ENCODE results near the gene PPFIBP2. TPM values are rescaled to one million over a fixed set of nuclear protein-coding genes. Genes with fewer than 3 reads are reported as not detected.

Gene PPFIBP2
- polyA plus RNA-seq, 2 of the 4 experiments (the other 2 are of a cell fraction) = 13.4 to 32.5 TPM

GRCh38 chr11:7668464-7668863 is 154.7 kb downstream of the PPFIBP2 start:
- no peak for TF ChIP-seq E2F6 (IDR thresholded peaks at IDR 0.05; ENCODE audit: borderline replicate concordance, low read depth)
- TF ChIP-seq REST (IDR thresholded peaks at IDR 0.05) = 0 out of 2 replicates have a peak, but pooled peaks have one; percentile 19
- DNase-seq (ENCODE audit: low read depth in 1 of 2, low spot score in 1 of 2) (no peak), FAIRE-seq (no peak), ATAC-seq (no peak)
- H3K27ac ChIP-seq = no peak overlapping the region
- H3K9me3 ChIP-seq = no peaks in the 10 kb centered on the region
- POLR2A ChIA-PET = no interaction called here
- no peak overlapping the region for H3K4me3 ChIP-seq
- 83% methylated on average over 7 of the region's 7 CpGs for WGBS (ENCODE audit: missing lambda C conversion rate)
- CTCF ChIA-PET = interaction anchor here (0.8 to 10.6 kb wide), 7 partner anchors 22 to 571 kb away, joined by 3 to 209 read pairs (median 4); partner anchors contain the start of gene PPFIBP2
- H3K4me1 ChIP-seq = peaks cover 4% of the 10 kb centered on the region; the same call in 2 of the 3 replicates
- no peak overlapping the region for H3K4me2 ChIP-seq

- ATAC-seq = no peak
- POLR2A ChIA-PET = no interaction called here
These were observed 155.1 kb downstream of the PPFIBP2 start for GRCh38 chr11:7668911-7669310.

GRCh38 chr11:7670641-7671040 is 156.8 kb downstream of the PPFIBP2 start:
- CTCF ChIA-PET = interaction anchor here (1.0 to 10.6 kb wide), 5 partner anchors 11 to 158 kb away, joined by 3 to 209 read pairs (median 6); partner anchors contain the start of gene PPFIBP2
- DNase-seq (ENCODE audit: low read depth in 1 of 2, low spot score in 1 of 2) = no peak
- Histone ChIP-seq H3K4me1 (peaks cover 4% of the 10 kb centered on the region; the same call in 1 of the 3 replicates), H3K27ac (no peak overlapping the region), H3K9me3 (no peaks in the 10 kb centered on the region), H3K4me2 (no peak overlapping the region), H3K4me3 (no peak overlapping the region)
- 67% methylated on average over 4 of the region's 4 CpGs for WGBS (ENCODE audit: missing lambda C conversion rate)
- no peak for ATAC-seq
- TF ChIP-seq ZC3H11A (IDR thresholded peaks at IDR 0.05) = no peak
- FAIRE-seq = no peak
- POLR2A ChIA-PET = no interaction called here

More at GRCh38 chr11:7668911-7669310, 155.1 kb downstream of the PPFIBP2 start:
- DNase-seq (ENCODE audit: low read depth in 1 of 2, low spot score in 1 of 2) = no peak
- Histone ChIP-seq H3K4me2 (no peak overlapping the region), H3K4me3 (no peak overlapping the region), H3K9me3 (no peaks in the 10 kb centered on the region), H3K4me1 (peaks cover 8% of the 10 kb centered on the region; the same call in 2 of the 3 replicates), H3K27ac (no peak overlapping the region)
- no peak for FAIRE-seq
- TF ChIP-seq CBX8 (IDR thresholded peaks at IDR 0.05) (no peak), CEBPB (IDR thresholded peaks at IDR 0.05) (no peak), REST (IDR thresholded peaks at IDR 0.05) (no peak)
- WGBS (ENCODE audit: missing lambda C conversion rate) = 88% methylated on average over 5 of the region's 5 CpGs
- CTCF ChIA-PET = interaction anchor here (0.8 to 10.6 kb wide), 9 partner anchors 12 to 571 kb away, joined by 3 to 209 read pairs (median 4); partner anchors contain the start of genes EIF3F and PPFIBP2

- CTCF ChIA-PET = interaction anchor here (0.9 to 10.6 kb wide), 5 partner anchors 16 to 574 kb away, joined by 3 to 209 read pairs (median 3); partner anchors contain the start of gene PPFIBP2
- POLR2A ChIA-PET = no interaction called here
- 89% methylated on average over 10 of the region's 10 CpGs for WGBS (ENCODE audit: missing lambda C conversion rate)
- H3K4me1 ChIP-seq = 0 out of 3 replicates have a peak, but pooled peaks cover 4% of the 10 kb centered on the region
- ATAC-seq (no peak; a peak in 1 of 6 replicates), DNase-seq (ENCODE audit: low read depth in 1 of 2, low spot score in 1 of 2) (no peak), FAIRE-seq (no peak)
- H3K4me3 ChIP-seq = no peak overlapping the region
- no peak overlapping the region for H3K4me2 ChIP-seq
- H3K9me3 ChIP-seq = no peaks in the 10 kb centered on the region
- no peak overlapping the region for H3K27ac ChIP-seq
- no peak for TF ChIP-seq POLR2A (IDR thresholded peaks at IDR 0.05; ENCODE audit: low read length)
- TF ChIP-seq RAD21 (conservative IDR thresholded peaks at IDR 0.05 in 1 of 2, IDR thresholded peaks at IDR 0.05 in 1 of 2) = no peak
- no peak for TF ChIP-seq NPAS2 (CRISPR knock-in tag; IDR thresholded peaks at IDR 0.05; ENCODE audit: borderline replicate concordance)
- TF ChIP-seq EHMT2 (IDR thresholded peaks at IDR 0.05; ENCODE audit: low read depth) = no peak
- TF ChIP-seq ELK1 (IDR thresholded peaks at IDR 0.05; ENCODE audit: low read depth, low read length) = no peak
- no peak for TF ChIP-seq RARB (CRISPR knock-in tag; IDR thresholded peaks at IDR 0.05)
- no peak for TF ChIP-seq HOXA7 (CRISPR knock-in tag; IDR thresholded peaks at IDR 0.05)
- TF ChIP-seq HDAC2 (IDR thresholded peaks at IDR 0.05) = no peak
- no peak for TF ChIP-seq HEYL (CRISPR knock-in tag; IDR thresholded peaks at IDR 0.05)
- TF ChIP-seq FOSB (CRISPR knock-in tag; IDR thresholded peaks at IDR 0.05) = no peak
- TF ChIP-seq MAFK (IDR thresholded peaks at IDR 0.05; ENCODE audit: partially characterized antibody) = no peak
- TF ChIP-seq ATOH8 (CRISPR knock-in tag; IDR thresholded peaks at IDR 0.05; ENCODE audit: low read depth) = no peak
These were observed 157.8 kb downstream of the PPFIBP2 start for GRCh38 chr11:7671347-7672215.

All from A549 (cell line).